ENCODE results near the gene MYBPH. TPM values are rescaled to one million over a fixed set of nuclear protein-coding genes. Genes with fewer than 3 reads are reported as not detected.

MYBPH gene
- total RNA-seq, 2 donors from 2014 or later: not detected

DNA sequence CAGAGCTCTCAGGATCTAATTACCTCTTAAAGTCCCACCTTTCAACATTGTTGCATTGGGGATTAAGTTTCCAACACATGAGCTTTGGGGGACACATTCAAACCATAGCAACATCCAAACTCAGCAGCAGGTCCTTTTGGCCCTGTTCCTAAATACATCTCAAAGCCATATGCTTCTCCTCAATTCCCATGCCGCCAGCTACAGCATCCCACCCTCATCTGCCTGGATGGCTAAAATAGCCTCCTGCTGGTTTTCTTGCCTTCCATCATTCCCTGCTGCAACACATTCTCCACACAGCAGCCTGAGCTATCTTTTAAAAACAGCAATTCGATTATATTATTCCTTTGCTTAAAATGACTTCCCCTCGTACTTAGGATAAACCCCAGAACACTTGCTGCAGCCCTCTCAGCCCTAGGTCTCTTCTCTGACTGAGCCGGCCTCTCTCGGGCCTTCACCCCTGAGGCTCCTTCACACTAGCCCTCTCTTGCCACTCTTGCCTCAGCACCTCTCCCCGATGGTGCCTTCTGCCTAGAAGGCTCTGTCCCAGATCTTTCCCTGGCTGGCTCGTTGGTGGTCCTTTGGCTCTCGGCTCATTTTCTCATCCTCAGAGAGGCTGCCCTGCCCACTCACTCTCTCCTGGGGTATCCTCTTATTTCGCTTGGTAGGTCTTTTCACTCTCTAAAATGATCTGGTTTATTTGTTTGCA lies 16.5 kb downstream of the MYBPH start:
- no peaks in the 10 kb centered on the region for H3K4me1 ChIP-seq
- no peaks in the 10 kb centered on the region for H3K36me3 ChIP-seq
- no peak overlapping the region for H3K27ac ChIP-seq
- intact Hi-C loops (cut with DNase I): no loop called here
- H3K27me3 ChIP-seq: no peaks in the 10 kb centered on the region
- no peak for TF ChIP-seq CTCF (IDR thresholded peaks at IDR 0.05)
- H3K9ac ChIP-seq (ENCODE audit: low read depth in 2 of 2, low read length in 2 of 2): no peak overlapping the region
- no peak overlapping the region for H3K4me3 ChIP-seq
- H3K9me3 ChIP-seq: no peaks in the 10 kb centered on the region
- DNase-seq: no peak

GRCh38 chr1:203158423-203158822 lies 17.2 kb downstream of the MYBPH start:
- intact Hi-C loops (cut with DNase I): no loop called here
- Histone ChIP-seq H3K27me3 (no peaks in the 10 kb centered on the region), H3K27ac (no peak overlapping the region), H3K36me3 (no peaks in the 10 kb centered on the region), H3K9ac (ENCODE audit: low read depth in 2 of 2, low read length in 2 of 2) (no peak overlapping the region), H3K9me3 (no peaks in the 10 kb centered on the region), H3K4me1 (no peaks in the 10 kb centered on the region), H3K4me3 (no peak overlapping the region)
- DNase-seq: no peak
- no peak for TF ChIP-seq CTCF (IDR thresholded peaks at IDR 0.05)

- Histone ChIP-seq H3K4me1 (no peaks in the 10 kb centered on the region), H3K4me3 (no peak overlapping the region), H3K27me3 (no peaks in the 10 kb centered on the region), H3K9ac (ENCODE audit: low read depth in 2 of 2, low read length in 2 of 2) (no peak overlapping the region), H3K9me3 (no peaks in the 10 kb centered on the region), H3K36me3 (no peaks in the 10 kb centered on the region), H3K27ac (no peak overlapping the region)
- no peak for DNase-seq
- no peak for TF ChIP-seq CTCF (IDR thresholded peaks at IDR 0.05)
- intact Hi-C loops (cut with DNase I): no loop called here
These were observed 19.3 kb downstream of the MYBPH start for GRCh38 chr1:203156280-203156679.

GRCh38 chr1:203153989-203154821 lies 21.4 kb downstream of the MYBPH start:
- no peak for TF ChIP-seq CTCF (IDR thresholded peaks at IDR 0.05)
- intact Hi-C loops (cut with DNase I): no loop called here
- no peak for DNase-seq
- no peak overlapping the region for H3K27ac ChIP-seq
- H3K27me3 ChIP-seq: no peaks in the 10 kb centered on the region
- no peaks in the 10 kb centered on the region for H3K9me3 ChIP-seq
- H3K9ac ChIP-seq (ENCODE audit: low read depth in 2 of 2, low read length in 2 of 2): no peak overlapping the region
- H3K4me3 ChIP-seq: no peak overlapping the region
- H3K4me1 ChIP-seq: no peaks in the 10 kb centered on the region
- no peaks in the 10 kb centered on the region for H3K36me3 ChIP-seq

DNA sequence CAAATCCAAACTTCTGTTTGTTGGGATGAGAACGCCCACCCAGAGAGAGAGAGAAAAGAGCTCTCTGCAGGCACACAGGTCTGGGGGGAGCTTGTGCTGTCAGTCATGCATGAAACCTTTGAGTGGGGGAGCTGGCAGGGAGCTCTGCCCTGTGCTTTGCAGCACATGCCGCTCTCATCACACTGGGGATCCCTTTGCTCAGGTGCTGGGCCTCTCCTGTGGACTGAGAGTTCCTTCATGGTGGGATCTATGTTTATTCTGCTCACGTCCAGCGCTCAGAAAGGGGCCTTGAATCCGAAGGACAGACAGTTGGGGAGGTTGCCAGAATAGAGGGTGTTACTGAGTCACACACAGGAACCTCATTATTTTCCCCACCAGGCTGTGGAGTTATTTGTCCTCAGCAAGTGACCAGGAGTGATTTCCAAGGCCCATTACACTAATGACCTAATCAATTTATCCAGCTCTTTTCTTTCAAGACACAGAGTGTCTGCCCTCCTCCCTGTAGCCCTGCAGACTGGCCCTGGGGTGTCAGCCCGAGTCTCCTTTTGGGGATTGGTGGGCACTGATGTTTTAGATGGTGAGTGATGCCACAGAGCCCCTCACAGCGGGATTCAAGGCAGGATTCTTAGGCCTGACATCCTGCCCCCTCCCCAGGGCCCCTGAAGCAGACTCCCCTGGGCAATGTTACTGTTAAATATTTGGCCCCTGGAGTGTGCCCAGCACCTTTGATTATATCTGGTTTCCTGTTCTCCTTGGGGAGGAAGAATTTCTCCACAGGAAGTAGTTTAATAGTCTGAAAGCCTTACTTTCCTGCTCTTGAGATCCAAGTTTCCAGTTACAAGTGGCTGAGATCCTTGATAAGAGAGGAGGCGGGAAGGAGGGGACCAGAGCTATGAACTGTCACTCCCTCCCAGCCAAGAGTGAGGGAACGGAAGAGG lies 22.3 kb downstream of the MYBPH start:
- Histone ChIP-seq H3K27ac (no peak overlapping the region), H3K4me1 (no peaks in the 10 kb centered on the region), H3K9me3 (no peaks in the 10 kb centered on the region), H3K4me3 (no peak overlapping the region), H3K9ac (ENCODE audit: low read depth in 2 of 2, low read length in 2 of 2) (no peak overlapping the region), H3K27me3 (no peaks in the 10 kb centered on the region), H3K36me3 (no peaks in the 10 kb centered on the region)
- TF ChIP-seq CTCF (IDR thresholded peaks at IDR 0.05): no peak
- intact Hi-C loops (cut with DNase I): no loop called here
- DNase-seq: no peak
